Kidney glomerular epithelial cell (primary cell): ENCODE data around the gene ATP8A2.
A peak's percentile ranks its signal among the peaks of the same experiment; 100 is the strongest.
"Not testable (repeated sequence)": the region's sequence is repeated elsewhere in the genome, so short reads cannot be mapped to it uniquely, and the experiment has no call there.

Experiments
- DNase-seq: peaks from one replicate; lab custom pipeline; 2025; lab: John Stamatoyannopoulos, UW

Gene ATP8A2

DNA sequence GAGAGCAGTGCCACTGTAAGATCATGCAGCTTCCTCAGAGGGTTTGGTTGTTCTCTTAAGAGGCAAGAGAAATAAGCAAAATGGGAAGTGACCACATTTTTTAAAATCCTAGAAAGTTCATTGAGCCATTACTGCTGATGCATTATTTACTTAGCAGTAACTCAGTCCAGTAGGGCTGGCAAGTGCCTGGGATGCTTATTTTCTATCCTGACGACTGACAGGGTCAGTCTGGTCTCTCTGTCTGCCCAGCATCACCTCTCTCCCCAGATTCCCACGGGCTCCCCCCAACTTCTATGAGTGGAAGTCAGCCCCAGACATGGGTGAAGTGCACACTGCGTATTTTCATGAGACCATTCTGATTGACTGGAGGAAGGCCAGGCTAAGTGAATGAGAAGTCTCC is 669.7 kb downstream of the ATP8A2 start:
- no peak for DNase-seq

GRCh38 chr13:26042785-26043184 is 671.0 kb downstream of the ATP8A2 start:
- peak; percentile 8 for DNase-seq

DNA sequence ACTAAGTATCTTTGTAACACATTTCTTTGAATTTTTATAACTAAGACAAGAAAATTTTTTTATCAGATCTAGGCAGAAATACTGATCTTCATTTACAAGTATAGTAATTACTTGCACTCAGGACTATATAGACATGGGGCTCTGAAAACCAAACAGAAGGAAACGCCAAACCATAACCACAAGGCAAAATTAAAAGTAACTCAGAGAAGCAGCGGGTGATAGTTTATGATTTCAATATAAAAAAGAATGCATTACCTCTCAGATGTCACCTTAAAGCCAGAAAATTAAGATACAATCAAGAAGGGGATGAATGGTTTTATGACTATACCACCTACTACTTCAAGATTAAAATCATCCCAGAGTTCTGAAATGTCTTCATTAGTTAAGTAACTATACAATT is 673.4 kb downstream of the ATP8A2 start:
- DNase-seq: no peak

GRCh38 chr13:26046639-26047038 is 674.9 kb downstream of the ATP8A2 start:
- no peak for DNase-seq

DNA sequence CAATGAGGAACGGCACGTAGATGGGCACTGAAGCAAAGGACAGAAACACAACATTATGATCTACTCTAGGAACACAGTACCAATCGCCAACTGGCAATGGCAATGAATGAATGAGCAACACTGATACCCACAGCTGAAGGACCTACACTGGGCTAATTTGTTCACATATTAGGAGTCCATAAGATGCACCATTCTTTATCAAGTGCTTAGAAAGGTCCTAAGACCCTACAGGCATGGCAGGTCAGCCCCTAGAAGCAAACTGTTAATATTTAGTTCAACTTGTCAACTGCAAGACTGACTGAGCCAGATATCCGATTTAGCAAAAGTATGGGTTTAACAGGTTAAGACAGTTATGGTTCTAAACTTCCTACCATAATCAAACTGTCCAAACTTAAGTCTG is 675.3 kb downstream of the ATP8A2 start:
- no peak for DNase-seq

DNA sequence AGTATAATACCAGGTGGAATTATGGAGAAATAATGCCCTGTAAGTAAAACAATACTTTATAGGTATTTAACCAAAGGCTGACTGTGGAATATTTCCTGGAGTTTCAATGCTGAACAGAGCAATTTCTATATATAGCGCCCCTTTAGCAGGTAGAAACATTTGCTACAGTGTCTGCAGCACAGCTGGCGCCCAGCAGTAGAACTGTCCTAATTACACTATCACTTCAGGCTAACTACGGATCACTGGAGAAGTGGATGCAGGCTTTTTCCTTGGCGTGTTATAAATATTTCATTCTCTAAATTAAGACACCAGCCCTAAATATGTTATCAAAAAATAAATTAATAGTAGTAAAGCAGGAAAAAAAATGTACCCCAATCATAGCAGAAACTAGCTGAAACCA is 677.0 kb downstream of the ATP8A2 start:
- DNase-seq: no peak

DNA sequence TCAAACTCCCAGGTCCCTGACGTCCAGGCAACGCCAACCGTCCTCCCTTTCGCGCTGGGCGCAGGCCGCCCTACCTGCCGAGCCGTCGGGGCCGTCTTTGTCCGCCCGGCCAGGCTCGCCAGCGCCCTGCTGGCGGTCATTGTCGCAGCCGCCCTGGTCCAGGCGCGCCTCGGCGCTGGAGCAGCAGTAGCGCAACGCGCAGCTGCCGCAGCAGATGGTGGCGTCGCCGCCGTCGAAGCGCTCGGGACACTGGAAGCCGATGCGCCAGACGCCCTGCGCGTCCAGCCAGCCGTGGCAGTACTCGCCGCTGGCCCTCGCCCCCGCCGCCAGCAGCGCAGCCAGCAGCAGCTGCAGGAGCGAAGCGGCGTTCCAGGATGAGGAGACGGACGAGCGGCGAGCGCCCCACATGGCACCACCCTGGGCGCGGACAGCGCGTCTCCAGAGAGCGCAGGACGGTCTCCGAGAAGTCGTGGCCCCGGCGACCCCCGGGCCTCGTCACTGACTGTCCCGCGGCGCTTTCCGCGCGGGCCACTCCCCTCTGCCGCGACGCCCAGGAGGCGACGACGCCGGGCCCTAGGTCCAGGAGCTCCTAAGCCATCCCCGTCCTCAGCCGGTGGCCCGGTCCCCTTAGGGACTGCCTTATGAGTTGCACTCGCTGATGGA is 678.9 kb downstream of the ATP8A2 start:
- no peak for DNase-seq

GRCh38 chr13:26051231-26051656 is 679.5 kb downstream of the ATP8A2 start:
- DNase-seq: peak; percentile 21

DNA sequence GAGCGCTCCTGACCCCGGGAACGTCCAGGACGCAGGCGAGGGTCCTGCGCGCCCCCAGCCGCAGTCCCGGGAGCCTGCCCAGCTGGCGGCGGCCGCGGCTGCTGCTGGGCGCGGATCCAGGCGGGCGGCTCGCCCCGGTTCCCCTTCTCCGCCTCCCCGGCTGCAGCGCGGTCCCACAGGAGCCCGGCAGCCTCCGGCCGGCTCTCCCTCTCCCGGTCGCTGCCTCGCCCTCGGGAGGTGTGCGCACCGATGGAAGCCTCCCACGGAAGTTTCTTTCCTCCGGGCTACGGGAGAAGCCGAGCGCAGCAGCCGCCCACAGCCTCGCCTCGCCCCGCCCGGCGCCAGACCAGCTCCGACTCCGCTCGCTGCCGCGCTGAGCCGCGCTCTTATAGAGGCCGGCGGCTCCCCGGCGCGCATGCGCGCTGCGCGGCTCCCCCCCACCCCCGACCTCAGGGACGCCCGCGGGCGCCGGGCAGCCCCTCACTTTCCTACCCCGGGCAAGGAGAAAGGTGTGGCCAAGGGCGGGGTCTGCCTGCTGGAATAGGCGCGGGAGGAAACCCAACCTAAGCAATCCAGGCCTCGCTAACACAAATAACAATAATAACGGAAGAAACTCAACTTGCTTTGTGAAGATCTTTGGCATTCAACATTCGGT is 680.0 kb downstream of the ATP8A2 start, which contains the start of gene SHISA2:
Gene SHISA2 (minus strand): TSS at position 360 of the 655 bp plus-strand sequence. CDS start 1,041 bp downstream, outside the sequence.
- DNase-seq: peak; percentile 11

- no peak for DNase-seq
These were observed 680.6 kb downstream of the ATP8A2 start for GRCh38 chr13:26052337-26052736.

GRCh38 chr13:26053418-26053980 is 681.7 kb downstream of the ATP8A2 start:
- DNase-seq: no peak

GRCh38 chr13:26054896-26055295 is 683.1 kb downstream of the ATP8A2 start:
- DNase-seq: no peak

DNA sequence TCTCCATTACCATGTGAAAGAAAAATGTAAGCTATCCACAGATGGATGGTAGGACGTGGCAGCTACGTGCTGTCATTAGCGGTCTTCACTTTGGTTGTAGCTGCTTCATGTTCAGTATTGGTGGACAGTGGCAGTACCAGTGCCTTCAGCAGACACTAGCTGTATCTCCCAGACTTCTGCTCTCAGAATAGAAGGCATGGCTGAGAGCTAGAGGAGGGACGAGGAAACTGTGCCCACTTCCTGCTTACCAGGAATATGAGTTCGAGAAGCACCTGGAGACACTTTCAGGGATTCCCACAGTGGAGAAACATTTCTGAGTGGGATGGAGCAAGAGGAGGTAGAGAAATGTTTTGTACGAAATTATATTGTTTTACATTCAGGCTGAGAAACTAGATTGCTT is 686.9 kb downstream of the ATP8A2 start:
- no peak for DNase-seq

- DNase-seq: no peak
These were observed 688.6 kb downstream of the ATP8A2 start for GRCh38 chr13:26060357-26060756.

GRCh38 chr13:26061256-26061655 is 689.5 kb downstream of the ATP8A2 start:
- no peak for DNase-seq

GRCh38 chr13:26061947-26062346 is 690.2 kb downstream of the ATP8A2 start:
- DNase-seq: peak; percentile 96

DNA sequence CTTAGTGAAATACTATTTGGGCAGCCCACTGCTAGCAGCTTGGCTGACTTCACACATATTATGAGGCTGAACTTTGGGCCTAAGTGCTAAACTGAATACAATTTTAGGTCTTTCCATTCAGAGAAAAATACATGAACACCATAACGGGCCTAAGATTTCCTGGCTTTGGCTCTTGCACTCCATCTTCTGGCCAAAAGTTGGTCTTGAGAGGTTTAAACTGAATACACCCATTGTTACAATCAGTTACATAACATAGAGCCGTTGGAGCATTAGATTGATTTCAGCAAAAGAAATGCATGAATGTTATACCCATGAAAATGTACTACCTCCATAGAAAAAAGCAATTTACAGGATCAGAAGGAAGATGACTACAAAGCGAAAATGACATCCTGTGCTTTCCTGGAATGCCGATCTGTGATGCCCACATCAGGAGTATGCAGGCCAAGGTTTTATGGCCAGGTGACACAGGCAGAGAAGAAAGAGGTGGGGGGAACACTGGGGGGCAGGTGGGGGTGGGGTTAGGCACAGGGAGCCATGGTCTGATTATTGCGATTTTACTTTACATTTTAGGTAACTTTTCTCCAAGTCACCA is 691.2 kb downstream of the ATP8A2 start:
- DNase-seq: peak; percentile 69

- not testable (repeated sequence) for DNase-seq
These were observed 694.7 kb downstream of the ATP8A2 start for GRCh38 chr13:26066492-26066891.

DNA sequence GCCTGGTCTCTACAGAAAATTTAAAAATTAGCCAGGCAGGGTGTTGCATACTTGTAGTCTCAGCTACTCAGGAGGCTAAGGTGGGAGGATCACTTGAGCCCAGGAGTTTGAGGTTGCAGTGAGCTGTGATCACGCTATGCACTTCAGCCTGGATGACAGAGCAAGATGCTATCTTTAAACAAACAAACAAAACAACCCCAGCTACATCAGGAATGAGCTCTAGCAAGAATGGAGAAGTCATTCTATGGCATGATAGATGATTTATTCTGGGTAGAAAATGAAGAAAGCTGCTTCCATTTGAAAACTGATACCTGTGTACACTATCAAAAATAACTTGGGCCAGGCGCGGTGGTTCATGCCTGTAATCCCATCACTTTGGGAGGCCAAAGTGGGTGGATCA is 695.8 kb downstream of the ATP8A2 start:
- DNase-seq: no peak

- DNase-seq: not testable (repeated sequence)
These were observed 696.6 kb downstream of the ATP8A2 start for GRCh38 chr13:26068372-26068771.

- not testable (repeated sequence) for DNase-seq
These were observed 697.9 kb downstream of the ATP8A2 start for GRCh38 chr13:26069642-26070041.

DNA sequence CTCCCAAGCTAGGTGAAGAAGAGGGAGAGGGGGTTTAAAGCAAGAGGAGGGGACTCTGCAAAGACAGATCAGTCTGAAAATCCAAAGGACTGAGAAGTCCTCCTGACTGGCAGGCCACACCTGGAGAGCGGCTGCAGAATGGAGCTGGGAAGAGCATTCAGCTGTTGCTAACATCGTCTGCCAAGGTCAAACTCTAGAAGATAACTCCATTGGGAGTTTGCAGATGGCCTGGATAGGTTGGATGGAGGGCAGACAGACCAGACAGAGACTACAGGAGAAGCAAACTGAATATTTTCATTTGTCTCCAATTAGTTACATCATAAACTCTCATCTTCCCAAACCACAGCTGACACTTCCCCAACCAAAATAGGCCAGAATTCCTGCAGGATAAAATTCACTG is 699.9 kb downstream of the ATP8A2 start:
- DNase-seq: no peak

DNA sequence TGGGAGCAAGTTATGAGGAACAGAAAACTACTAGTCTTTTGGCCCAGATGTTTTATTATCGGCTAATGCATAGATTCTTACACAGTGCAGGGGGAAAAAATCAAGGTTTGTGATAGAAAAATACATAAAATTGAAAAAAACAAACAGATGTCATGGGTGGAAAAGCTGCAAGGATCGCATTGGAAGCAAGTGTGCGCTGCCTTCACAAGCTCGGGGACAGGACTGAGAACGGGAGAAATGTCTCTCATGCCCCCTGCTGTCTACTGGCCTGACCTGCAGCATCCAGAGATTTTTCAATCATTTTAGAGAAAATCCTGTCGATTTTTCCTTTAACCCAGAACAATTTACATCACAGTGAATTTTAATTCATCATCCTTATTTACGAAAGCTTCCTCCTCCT is 700.6 kb downstream of the ATP8A2 start:
- not testable (repeated sequence) for DNase-seq
